Upper lobe of right lung (tissue), 1 donor: Measurements from ENCODE around the gene CRHBP. TPM values are rescaled to one million over a fixed set of nuclear protein-coding genes. Genes with fewer than 3 reads are reported as not detected.

Source experiments
- ATAC-seq: fragments of 200-7000 bp; cut with Tn5 transposase; one replicate; pipeline ENCODE4 v1.9.1; 2020; ENCODE audit warnings: mild to moderate bottlenecking, moderate library complexity
- DNase-seq: peaks from one replicate; pipeline ENCODE4 v3.0.0-alpha.2; 2020
- H3K27ac ChIP-seq: fragments of 200-600 bp; one replicate; pipeline ENCODE4 v1.8.0; 2022
- H3K27me3 ChIP-seq: fragments of 200-600 bp; one replicate; pipeline ENCODE4 v1.8.0; 2022; ENCODE audit warnings: mild to moderate bottlenecking
- H3K36me3 ChIP-seq: fragments of 200-600 bp; one replicate; pipeline ENCODE4 v1.8.0; 2022
- H3K4me1 ChIP-seq: fragments of 200-600 bp; one replicate; pipeline ENCODE4 v1.8.0; 2022
- H3K4me3 ChIP-seq: fragments of 200-600 bp; one replicate; pipeline ENCODE4 v1.8.0; 2022; ENCODE audit warnings: mild to moderate bottlenecking
- H3K9me3 ChIP-seq: fragments of 200-600 bp; one replicate; pipeline ENCODE4 v1.8.0; 2022
- CTCF ChIP-seq: fragments of 200-600 bp; IDR thresholded peaks from one replicate; pipeline ENCODE4 v1.8.0; 2022; ENCODE audit warnings: antibody characterized with exemption
- intact Hi-C: fragments of 100-400 bp; cut with DNase I; formaldehyde crosslinking; loops from one replicate; pipeline ENCODE4 v1.11.0; 2022
- total RNA-seq: library from RNA; stranded (reverse); fragmentation: NEBNext Ultra II Directional; extraction: Animal tissue kit (Norgen Biotek cat#: 25700); gene quantifications from one replicate; pipeline ENCODE4 v1.2.1, GENCODE V29; 2021
- donor health status: DM: no; HTN: yes; CAD: no; lungs with severe emphysema.

Gene CRHBP
- total RNA-seq, 1 donor from 2014 or later, result 0.26 TPM

- H3K9me3 ChIP-seq, result no peaks in the 10 kb centered on the region
- no peak overlapping the region for H3K27ac ChIP-seq
- intact Hi-C loops, result no loop called here
- H3K36me3 ChIP-seq, result no peaks in the 10 kb centered on the region
- no peak for TF ChIP-seq CTCF
- H3K4me1 ChIP-seq, result no peaks in the 10 kb centered on the region
- H3K27me3 ChIP-seq, result no peaks in the 10 kb centered on the region
- H3K4me3 ChIP-seq, result no peak overlapping the region
- ATAC-seq, result no peak
- no peak for DNase-seq
Measured at GRCh38 chr5:77010243-77010642, 57.4 kb downstream of the CRHBP start.

- Histone ChIP-seq H3K27ac (no peak overlapping the region), H3K27me3 (no peaks in the 10 kb centered on the region), H3K4me3 (no peak overlapping the region), H3K9me3 (no peaks in the 10 kb centered on the region), H3K36me3 (no peaks in the 10 kb centered on the region), H3K4me1 (no peaks in the 10 kb centered on the region)
- ATAC-seq (no peak), DNase-seq (no peak)
- no peak for TF ChIP-seq CTCF
- intact Hi-C loops, result no loop called here
Measured at GRCh38 chr5:77011498-77011897, 58.7 kb downstream of the CRHBP start.

GRCh38 chr5:77012601-77013000 is 59.8 kb downstream of the CRHBP start:
- H3K9me3 ChIP-seq, result no peaks in the 10 kb centered on the region
- no peaks in the 10 kb centered on the region for H3K36me3 ChIP-seq
- intact Hi-C loops, result no loop called here
- H3K4me3 ChIP-seq, result no peak overlapping the region
- H3K27ac ChIP-seq, result no peak overlapping the region
- ATAC-seq (no peak), DNase-seq (no peak)
- no peak for TF ChIP-seq CTCF
- H3K27me3 ChIP-seq, result no peaks in the 10 kb centered on the region
- no peaks in the 10 kb centered on the region for H3K4me1 ChIP-seq

GRCh38 chr5:77015938-77016569 is 63.2 kb downstream of the CRHBP start:
- no peaks in the 10 kb centered on the region for H3K27me3 ChIP-seq
- H3K36me3 ChIP-seq, result no peaks in the 10 kb centered on the region
- no peaks in the 10 kb centered on the region for H3K9me3 ChIP-seq
- no peaks in the 10 kb centered on the region for H3K4me1 ChIP-seq
- no peak overlapping the region for H3K4me3 ChIP-seq
- intact Hi-C loops, result no loop called here
- H3K27ac ChIP-seq, result no peak overlapping the region
- peak; percentile 52 for ATAC-seq
- TF ChIP-seq CTCF, result peak; percentile 26
- DNase-seq, result no peak

- Histone ChIP-seq H3K4me3 (no peak overlapping the region), H3K36me3 (no peaks in the 10 kb centered on the region), H3K9me3 (no peaks in the 10 kb centered on the region), H3K4me1 (no peaks in the 10 kb centered on the region), H3K27ac (no peak overlapping the region), H3K27me3 (peaks cover 6% of the 10 kb centered on the region)
- TF ChIP-seq CTCF, result no peak
- DNase-seq, result no peak
- ATAC-seq, result no peak
- intact Hi-C loops, result no loop called here
Measured at GRCh38 chr5:77016962-77017361, 64.1 kb downstream of the CRHBP start.

GRCh38 chr5:77017668-77018067 is 64.8 kb downstream of the CRHBP start:
- intact Hi-C loops, result no loop called here

More at GRCh38 chr5:77017668-77018067, 64.8 kb downstream of the CRHBP start:
- no peak for ATAC-seq
- TF ChIP-seq CTCF, result no peak
- DNase-seq, result no peak
- Histone ChIP-seq H3K4me3 (no peak overlapping the region), H3K36me3 (no peaks in the 10 kb centered on the region), H3K9me3 (no peaks in the 10 kb centered on the region), H3K4me1 (no peaks in the 10 kb centered on the region), H3K27ac (no peak overlapping the region), H3K27me3 (peaks cover 6% of the 10 kb centered on the region)
